NCI-H446 (cell line): ENCODE measurements around the gene APLF.
A peak's percentile ranks its signal among the peaks of the same experiment; 100 is the strongest.

Experiments used
- DNase-seq, 2 experiments: peaks; one replicate each; lab custom pipeline; 2025; lab: John Stamatoyannopoulos, UW

The APLF gene, protein sequence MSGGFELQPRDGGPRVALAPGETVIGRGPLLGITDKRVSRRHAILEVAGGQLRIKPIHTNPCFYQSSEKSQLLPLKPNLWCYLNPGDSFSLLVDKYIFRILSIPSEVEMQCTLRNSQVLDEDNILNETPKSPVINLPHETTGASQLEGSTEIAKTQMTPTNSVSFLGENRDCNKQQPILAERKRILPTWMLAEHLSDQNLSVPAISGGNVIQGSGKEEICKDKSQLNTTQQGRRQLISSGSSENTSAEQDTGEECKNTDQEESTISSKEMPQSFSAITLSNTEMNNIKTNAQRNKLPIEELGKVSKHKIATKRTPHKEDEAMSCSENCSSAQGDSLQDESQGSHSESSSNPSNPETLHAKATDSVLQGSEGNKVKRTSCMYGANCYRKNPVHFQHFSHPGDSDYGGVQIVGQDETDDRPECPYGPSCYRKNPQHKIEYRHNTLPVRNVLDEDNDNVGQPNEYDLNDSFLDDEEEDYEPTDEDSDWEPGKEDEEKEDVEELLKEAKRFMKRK

GRCh38 chr2:68467077-68467960, at the start of gene APLF, which contains the start of gene FBXO48:
Gene APLF (plus strand): TSS chr2:68467585. CDS start chr2:68467732, 147 bp downstream.
Gene FBXO48 (minus strand): TSS chr2:68467294. CDS start chr2:68465145, 2,149 bp downstream.
- peak; percentile 98 for DNase-seq

DNA sequence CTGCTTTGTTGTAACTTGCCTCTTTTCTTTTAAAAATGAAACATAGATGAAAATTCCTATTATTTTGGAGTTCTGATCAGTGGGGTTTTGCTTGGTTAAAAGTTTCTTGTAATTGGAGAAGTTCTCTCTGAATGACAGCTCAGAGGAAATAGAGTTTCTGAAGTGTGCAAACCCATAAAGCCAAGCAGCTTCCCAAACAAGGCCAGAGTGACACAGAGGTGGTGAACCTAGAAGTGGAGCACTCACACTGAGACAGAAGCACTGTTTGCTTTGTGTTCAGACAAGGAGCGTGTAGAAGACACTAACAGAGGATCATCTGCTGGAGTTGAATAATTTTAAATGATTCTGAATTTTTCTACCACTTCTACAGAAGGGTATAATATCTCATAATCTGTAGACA, 49.5 kb upstream of the APLF start:
- no peak for DNase-seq

DNA sequence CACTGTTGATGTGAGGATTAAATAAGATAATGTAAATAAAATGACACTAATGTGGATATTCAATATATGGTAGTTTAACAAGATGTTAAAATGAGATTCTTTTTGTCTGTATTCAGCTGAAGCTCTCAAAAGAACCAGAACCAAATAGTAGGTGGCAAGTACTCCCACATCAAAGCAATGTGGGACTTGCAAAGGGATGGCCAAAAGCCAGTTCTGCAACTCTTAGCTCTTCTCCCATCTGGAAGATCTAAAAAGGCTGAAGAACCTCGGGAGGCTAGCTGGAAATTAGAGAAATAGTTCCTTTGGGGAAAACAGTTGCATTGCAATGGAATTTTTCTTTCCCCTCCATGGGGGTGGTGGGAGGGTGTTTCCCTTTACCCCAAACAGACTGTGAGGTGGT, 49.0 kb upstream of the APLF start:
- DNase-seq, result no peak

DNA sequence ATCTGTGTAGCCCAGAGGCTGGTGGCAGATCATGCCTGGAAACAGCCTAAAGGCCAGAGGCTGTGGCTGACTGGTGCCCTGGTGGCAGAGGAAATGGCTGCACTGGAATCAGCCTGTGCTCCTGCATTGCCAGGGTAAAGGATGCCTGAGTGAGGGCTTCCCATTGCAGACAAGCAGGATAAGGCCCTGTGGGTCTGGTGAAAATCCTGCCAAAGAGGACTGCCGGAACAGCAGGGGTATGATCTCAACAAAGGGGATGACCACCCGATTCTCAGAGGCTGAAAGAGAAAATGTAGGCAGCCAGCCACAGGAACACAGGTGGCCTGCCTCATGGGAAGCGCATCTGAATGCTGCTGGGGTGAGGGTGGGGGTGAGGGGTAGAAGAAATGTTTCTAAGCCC, 48.5 kb upstream of the APLF start:
- DNase-seq, result no peak

DNA sequence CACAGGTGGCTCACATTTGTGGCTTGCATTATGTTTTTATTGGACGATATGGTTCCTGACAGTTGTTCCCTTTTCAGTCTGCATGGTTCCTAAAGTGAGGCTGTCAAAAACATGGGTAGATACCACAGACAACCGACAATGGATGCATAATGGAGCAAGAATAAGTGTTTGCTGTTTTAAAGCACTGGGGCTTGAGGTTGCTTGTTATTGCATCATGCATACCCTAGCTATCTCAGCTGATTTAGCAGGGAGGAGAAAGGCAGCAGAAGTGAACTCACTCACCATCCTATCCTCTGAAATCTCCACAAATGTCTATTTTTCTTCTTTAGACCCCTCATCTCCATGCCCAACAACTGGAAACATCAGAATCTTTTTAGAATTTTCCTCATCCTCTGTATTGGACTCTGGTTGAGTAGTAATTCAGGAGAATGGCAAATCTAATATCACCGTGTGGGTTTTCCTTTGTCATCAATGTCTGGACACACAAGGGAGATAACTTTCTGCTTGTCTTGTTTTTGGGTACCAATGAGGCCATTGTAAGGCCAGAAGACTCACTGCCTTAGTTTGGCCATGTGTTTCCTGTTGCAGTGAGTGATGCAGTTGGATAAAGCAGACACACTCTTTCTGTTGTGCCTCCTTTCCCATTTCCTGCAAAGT, 47.0 kb upstream of the APLF start:
- no peak for DNase-seq

GRCh38 chr2:68423966-68424650, 43.3 kb upstream of the APLF start:
- no peak for DNase-seq

DNA sequence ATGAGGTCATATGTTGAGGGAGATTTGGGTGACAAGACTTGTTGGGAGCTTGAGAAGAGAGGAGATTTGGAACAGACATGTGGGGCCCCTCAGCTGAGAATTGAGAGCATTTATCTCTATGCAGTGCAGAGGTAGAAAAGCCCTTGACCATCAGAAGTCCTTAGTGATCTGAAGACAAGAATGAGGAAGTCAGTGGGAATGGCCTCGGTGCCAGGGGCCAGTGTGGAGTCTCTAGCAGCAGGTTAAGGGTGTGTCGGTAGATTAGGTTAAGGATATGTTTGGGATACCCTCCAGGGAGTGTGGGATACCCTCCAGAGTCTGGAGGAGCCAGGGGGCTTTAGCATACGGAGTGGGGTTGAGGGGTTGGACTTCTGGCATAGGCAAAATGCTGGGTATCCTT, 41.9 kb upstream of the APLF start:
- DNase-seq, result no peak

GRCh38 chr2:68426446-68426845, 40.9 kb upstream of the APLF start:
- DNase-seq, result no peak

GRCh38 chr2:68426848-68427579, 40.4 kb upstream of the APLF start:
- DNase-seq, result no peak

GRCh38 chr2:68428126-68428525, 39.3 kb upstream of the APLF start:
- DNase-seq, result no peak

DNA sequence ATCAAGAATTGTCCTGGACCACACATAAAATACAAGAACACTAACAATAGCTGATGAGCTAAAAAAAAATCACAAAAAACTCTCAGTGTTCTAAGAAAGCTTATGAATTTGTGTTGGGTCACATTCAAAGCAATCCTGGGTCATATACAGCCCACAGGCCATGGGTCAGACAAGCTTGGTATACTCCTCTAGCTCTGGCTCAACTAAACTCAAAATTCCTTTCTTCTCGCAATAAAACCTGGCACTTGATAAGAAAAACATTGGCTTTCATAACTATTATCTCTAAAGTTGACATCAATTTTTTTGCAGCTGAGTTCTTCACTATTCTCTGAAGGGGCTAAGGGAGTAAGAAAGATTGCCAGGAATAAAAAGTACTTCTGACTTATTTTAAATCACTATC, 38.6 kb upstream of the APLF start:
- DNase-seq, result no peak

DNA sequence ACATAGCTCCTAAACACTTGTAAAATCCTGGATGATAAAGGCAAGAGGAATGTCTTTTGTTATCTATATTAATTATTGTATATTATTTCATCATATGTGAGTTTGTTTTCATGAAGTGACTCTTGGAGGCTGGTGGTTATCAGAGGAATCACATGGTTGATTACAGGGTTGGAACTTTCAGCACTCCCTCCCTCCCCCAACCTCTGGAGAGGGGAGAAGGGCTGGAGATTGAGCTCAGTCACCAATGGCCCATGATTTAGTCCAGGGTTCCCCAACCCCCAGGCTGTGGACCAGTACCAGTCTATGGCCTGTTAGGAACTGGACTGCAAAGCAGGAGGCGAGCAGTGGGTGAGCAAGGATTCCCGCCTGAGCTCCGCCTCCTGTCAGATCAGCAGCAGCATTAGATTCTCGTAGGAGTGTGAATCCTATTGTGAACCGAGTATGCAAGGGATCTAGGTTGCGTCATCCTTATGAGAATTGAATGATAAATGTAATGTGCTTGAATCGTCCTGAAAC, 38.0 kb upstream of the APLF start:
- DNase-seq, result no peak

DNA sequence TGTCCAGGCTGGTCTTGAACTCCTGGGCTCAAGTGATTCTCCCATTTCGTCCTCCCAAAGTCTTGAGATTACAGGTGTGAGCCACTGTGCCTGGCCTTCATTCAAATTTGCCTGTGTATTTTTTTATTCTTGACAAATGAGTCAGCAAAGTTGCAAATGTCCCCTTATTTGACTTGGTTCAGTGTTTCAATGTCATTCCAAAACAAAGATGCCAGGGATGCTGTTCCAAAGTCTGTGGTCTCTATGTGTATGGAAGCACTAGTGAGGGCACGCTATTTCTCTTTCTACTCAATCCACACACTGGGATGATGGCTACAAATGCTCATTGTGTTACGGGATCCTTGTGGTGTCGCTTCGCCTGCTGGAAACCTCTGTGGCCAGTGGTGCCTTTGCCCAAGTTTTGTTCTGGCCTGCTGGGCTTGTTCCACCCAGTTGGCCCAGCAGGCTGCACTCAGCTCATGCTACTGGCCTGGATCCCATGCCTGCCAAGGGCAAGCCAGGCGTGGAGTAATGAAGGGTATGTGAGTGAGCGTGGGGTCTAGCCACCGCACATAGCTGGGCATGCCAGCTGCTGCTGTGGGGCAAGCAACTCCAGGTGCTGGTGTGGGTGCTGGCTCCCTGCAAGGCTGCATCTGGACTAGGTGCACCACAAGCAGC, 35.9 kb upstream of the APLF start:
- no peak for DNase-seq

- no peak for DNase-seq
These were observed 34.4 kb upstream of the APLF start for GRCh38 chr2:68432696-68433658.

- no peak for DNase-seq
These were observed 32.4 kb upstream of the APLF start for GRCh38 chr2:68434981-68435380.

DNA sequence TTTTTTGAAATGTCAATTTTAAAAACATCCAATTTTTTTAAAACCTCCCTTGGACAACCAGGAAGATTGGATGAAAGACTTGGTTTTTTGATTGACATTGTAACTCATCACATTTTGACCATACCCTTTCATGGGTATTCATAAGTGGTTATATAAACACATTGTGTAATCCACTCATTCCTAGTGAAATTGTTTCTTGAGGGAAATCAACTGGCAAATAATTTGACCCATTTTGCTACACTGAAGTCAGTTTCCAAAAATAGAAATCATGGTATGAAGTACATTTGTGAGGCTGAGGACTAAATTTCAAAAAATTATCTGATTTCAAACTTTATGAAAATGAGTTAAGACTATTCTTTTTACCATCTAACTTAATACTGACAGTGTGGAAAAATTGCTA, 31.8 kb upstream of the APLF start:
- DNase-seq, result no peak

- DNase-seq, result no peak
These were observed 31.1 kb upstream of the APLF start for GRCh38 chr2:68436270-68436669.

GRCh38 chr2:68438455-68439303, 28.7 kb upstream of the APLF start:
- DNase-seq, result no peak
